ENCODE data around the gene PUM2. TPM values are rescaled to one million over a fixed set of nuclear protein-coding genes. Genes with fewer than 3 reads are reported as not detected.

PUM2 gene
- polyA plus RNA-seq, 1 experiment: 39.7 TPM

DNA sequence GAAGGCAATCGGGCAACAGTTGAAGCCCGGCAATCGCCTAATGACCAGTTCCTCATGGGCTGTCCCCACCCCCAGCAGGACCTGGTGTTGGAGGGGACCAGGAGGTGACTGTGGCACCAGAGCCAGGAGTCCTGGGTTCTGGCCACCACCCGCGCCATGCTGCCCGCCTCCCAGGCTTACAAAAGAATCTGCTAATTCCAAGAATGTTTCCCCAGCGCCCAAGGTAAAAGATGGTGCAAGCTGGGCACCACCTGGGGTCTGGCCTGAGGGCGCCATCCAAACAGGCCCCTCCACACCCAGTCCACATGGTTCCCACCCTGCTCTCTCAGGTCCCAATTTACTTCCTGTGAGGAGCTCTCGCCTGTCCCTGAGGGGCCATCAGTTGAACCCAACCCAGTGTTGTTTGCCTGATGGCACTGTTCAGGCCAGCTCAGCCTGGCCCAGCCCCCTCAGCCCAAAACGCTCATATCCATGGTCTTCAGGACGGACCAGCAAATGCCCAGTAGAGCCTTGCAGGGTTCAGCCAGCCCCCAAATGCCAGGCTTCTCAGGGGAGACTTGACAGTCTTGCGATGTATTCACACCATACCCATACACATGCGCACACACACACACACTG is 130.8 kb downstream of the PUM2 start:
- POLR2A ChIA-PET: no interaction called here
- Histone ChIP-seq H3K4me3 (ENCODE audit: low read depth, low read length) (no peak overlapping the region), H3K36me3 (ENCODE audit: control insufficient read depth, insufficient read depth, low read length) (peaks cover 1% of the 10 kb centered on the region), H3K27me3 (ENCODE audit: control insufficient read depth, insufficient read depth, low read length) (no peaks in the 10 kb centered on the region)
- TF ChIP-seq, protein P1, sequence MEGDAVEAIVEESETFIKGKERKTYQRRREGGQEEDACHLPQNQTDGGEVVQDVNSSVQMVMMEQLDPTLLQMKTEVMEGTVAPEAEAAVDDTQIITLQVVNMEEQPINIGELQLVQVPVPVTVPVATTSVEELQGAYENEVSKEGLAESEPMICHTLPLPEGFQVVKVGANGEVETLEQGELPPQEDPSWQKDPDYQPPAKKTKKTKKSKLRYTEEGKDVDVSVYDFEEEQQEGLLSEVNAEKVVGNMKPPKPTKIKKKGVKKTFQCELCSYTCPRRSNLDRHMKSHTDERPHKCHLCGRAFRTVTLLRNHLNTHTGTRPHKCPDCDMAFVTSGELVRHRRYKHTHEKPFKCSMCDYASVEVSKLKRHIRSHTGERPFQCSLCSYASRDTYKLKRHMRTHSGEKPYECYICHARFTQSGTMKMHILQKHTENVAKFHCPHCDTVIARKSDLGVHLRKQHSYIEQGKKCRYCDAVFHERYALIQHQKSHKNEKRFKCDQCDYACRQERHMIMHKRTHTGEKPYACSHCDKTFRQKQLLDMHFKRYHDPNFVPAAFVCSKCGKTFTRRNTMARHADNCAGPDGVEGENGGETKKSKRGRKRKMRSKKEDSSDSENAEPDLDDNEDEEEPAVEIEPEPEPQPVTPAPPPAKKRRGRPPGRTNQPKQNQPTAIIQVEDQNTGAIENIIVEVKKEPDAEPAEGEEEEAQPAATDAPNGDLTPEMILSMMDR (IDR thresholded peaks at IDR 0.05; ENCODE audit: insufficient read depth, low read depth, low read length): no peak
- CTCF ChIA-PET: no interaction called here
- no peak for DNase-seq (ENCODE audit: low read depth)

DNA sequence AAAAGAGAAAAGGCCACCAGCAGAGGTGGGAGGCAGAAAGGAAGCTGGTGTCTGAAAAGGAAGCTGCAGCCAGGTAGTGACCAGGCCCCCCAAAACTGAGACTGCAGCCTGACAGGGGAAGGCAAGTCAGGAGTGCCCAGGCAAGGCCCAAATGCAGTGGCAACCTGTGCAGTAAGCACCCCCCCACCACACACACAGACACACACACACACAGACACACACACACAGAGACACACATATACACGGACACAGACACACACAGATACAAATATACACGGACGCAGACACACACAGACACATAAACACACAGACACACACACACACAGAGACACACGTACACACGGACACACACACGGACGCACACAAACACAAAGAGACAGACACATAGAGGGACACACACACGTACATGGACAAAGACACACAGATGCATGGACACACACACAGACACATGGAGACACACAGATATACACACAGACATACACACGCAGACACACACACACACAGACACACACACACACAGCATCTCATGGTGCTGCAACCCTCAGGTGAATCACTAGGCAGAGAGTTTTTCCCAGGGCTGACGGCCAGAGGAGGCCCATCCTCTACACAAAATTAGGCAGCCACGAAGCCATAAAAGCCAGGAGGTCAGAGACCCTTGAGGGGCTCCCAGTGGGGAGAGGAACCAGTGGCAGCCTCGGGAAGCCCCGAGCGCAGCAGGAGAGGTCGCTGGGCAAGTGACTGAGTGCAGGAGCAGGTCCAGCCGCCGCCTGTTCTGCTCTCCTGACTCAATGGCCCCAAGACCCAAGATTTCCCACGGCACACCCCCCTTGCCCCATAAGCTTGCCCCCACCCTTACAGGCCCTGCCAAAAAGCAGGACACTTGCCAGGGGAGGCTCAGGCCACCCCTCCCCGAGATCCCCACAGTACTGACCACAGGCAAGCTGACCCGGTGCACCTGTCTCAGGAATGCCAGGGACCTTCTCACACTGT is 132.0 kb downstream of the PUM2 start:
- CTCF ChIA-PET: no interaction called here
- Histone ChIP-seq H3K27me3 (ENCODE audit: control insufficient read depth, insufficient read depth, low read length) (no peaks in the 10 kb centered on the region), H3K36me3 (ENCODE audit: control insufficient read depth, insufficient read depth, low read length) (peaks cover 1% of the 10 kb centered on the region), H3K4me3 (ENCODE audit: low read depth, low read length) (no peak overlapping the region)
- TF ChIP-seq, protein P1 (IDR thresholded peaks at IDR 0.05; ENCODE audit: insufficient read depth, low read depth, low read length): no peak
- POLR2A ChIA-PET: no interaction called here
- no peak for DNase-seq (ENCODE audit: low read depth)

DNA sequence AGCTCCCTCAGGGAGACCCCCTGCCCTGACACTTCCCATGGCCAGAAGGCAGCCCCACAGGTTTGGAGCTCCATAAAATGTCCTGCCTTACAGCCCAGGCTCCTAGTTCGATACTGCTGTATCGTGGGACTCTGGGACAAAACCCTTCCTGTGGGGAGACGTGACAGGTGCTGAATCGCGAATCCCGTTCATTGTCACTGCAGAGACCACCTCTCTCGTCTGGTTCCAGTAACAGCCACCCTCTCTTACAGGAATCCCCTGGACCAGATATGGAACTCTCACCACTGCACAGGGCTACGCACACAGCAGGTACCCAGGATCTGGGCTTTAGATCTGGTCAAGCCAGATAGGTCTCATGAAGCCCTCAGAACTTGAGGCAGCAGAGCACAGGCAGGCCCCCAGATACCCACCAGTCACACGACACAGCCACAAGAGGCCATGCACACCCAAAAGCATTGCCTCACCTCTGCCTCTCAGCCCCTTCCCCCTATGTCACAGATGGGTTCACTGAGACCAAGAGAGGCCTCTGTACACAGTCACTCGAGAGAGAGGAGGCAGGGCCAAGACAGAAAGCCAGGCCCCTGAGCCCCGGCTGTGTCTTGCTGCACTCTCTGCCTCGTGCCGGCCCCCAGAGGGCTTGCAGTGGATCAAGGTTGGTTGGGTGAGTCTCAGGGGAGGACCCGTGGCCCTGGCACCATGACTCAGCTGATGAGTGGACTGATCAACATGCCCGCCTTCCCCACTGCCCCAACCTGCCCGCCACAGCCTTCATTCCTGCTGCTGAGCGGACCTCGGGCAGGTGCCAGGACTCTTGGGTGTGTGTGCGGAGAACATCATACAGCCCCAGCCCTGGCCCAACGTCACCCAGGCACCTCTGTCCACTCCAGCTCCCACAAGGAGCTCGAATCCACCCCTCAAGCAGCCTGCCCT is 133.3 kb downstream of the PUM2 start:
- Histone ChIP-seq H3K27me3 (ENCODE audit: control insufficient read depth, insufficient read depth, low read length) (no peaks in the 10 kb centered on the region), H3K36me3 (ENCODE audit: control insufficient read depth, insufficient read depth, low read length) (peaks cover 1% of the 10 kb centered on the region), H3K4me3 (ENCODE audit: low read depth, low read length) (no peak overlapping the region)
- CTCF ChIA-PET: no interaction called here
- TF ChIP-seq, protein P1 (IDR thresholded peaks at IDR 0.05; ENCODE audit: insufficient read depth, low read depth, low read length): no peak
- POLR2A ChIA-PET: interaction anchor here (0.6 kb wide), 1 partner anchor 13 kb away, joined by 3 read pairs; no protein-coding TSS in a partner anchor
- no peak for DNase-seq (ENCODE audit: low read depth)

DNA sequence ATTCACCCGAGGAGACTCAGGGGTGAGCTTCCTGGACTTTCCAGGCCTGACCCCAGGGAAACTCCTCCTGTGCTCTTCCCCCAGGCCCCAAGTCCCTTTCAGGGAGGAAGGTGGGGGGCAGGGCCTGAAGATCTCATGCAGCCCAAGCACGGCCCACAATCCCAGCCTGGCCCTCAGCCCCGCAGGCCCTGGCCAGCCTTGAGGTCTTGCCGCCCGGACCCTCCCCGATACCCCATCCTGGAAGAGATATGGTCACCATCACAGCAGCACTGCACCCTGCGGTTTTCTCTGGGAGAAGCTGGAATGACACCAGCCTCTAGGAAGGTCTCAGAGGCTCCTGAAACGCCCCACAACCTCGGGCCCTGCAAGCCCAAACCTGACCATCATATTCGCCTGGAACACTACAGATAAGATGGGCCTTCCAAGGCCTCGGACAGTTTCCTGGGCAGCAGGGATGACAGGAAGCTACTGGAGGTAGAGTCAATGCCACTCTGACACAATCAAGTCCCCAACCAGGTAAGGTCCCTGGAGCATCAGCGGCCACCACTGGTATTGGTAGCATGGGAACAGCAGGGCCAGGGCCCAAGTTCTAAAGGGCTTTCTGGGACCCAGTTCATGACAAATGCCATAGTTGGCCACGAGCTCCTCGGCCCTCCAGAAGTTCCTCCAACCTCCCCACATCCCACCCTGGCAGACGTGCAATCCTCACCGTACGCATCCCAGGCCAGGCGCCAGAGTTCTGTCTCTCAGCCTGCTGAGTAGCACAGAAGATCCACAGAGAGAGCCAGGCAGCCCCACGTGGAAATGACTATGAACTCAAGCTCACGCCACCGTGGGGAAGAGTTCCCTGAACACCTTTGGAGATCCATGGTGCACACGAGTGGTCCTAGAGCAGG is 134.3 kb downstream of the PUM2 start:
- H3K4me3 ChIP-seq (ENCODE audit: low read depth, low read length): no peak overlapping the region
- H3K36me3 ChIP-seq (ENCODE audit: control insufficient read depth, insufficient read depth, low read length): peaks cover 1% of the 10 kb centered on the region
- ChIA-PET POLR2A (interaction anchor here (0.6 kb wide), 1 partner anchor 14 kb away, joined by 3 read pairs; no protein-coding TSS in a partner anchor), CTCF (interaction anchor here (0.6 kb wide), 1 partner anchor 38 kb away, joined by 3 read pairs; no protein-coding TSS in a partner anchor)
- no peak for DNase-seq (ENCODE audit: low read depth)
- TF ChIP-seq, protein P1 (IDR thresholded peaks at IDR 0.05; ENCODE audit: insufficient read depth, low read depth, low read length): no peak
- H3K27me3 ChIP-seq (ENCODE audit: control insufficient read depth, insufficient read depth, low read length): no peaks in the 10 kb centered on the region
